ENCODE data around the gene FAM161B.
"Not testable (repeated sequence)": the region's sequence is repeated elsewhere in the genome, so short reads cannot be mapped to it uniquely, and the experiment has no call there.

Gene FAM161B

GRCh38 chr14:73949752-73950734 is at the start of gene FAM161B, which contains the start of gene COQ6:
Gene FAM161B (minus strand): TSS chr14:73950094. CDS start chr14:73950026, 68 bp downstream.
Gene COQ6 (plus strand): TSS chr14:73950302. CDS start chr14:73950333, 31 bp downstream.
- peak; percentile 92 for DNase-seq

GRCh38 chr14:73998726-73999125 is 48.8 kb upstream of the FAM161B start:
- no peak for DNase-seq

GRCh38 chr14:73997944-73998447 is 48.1 kb upstream of the FAM161B start:
- no peak for DNase-seq

- no peak for DNase-seq
Observed at GRCh38 chr14:73997108-73997943, 47.4 kb upstream of the FAM161B start.

GRCh38 chr14:73996731-73997107 is 46.8 kb upstream of the FAM161B start:
- DNase-seq, result no peak

- DNase-seq, result no peak
Observed at GRCh38 chr14:73995977-73996378, 46.1 kb upstream of the FAM161B start.

GRCh38 chr14:73994926-73995325 is 45.0 kb upstream of the FAM161B start:
- DNase-seq, result not testable (repeated sequence)

- no peak for DNase-seq
Observed at GRCh38 chr14:73991092-73991491, 41.2 kb upstream of the FAM161B start.

GRCh38 chr14:73988656-73989055 is 38.8 kb upstream of the FAM161B start:
- DNase-seq, result not testable (repeated sequence)

GRCh38 chr14:73988065-73988464 is 38.2 kb upstream of the FAM161B start:
- DNase-seq, result no peak

GRCh38 chr14:73977896-73978295 is 28.0 kb upstream of the FAM161B start:
- DNase-seq, result no peak

- no peak for DNase-seq
Observed at GRCh38 chr14:73976125-73976524, 26.2 kb upstream of the FAM161B start.

- DNase-seq, result no peak
Observed at GRCh38 chr14:73973497-73973896, 23.6 kb upstream of the FAM161B start.

GRCh38 chr14:73968885-73969284 is 19.0 kb upstream of the FAM161B start:
- DNase-seq, result no peak

- DNase-seq, result no peak
Observed at GRCh38 chr14:73965216-73965615, 15.3 kb upstream of the FAM161B start.

GRCh38 chr14:73961192-73961591 is 11.3 kb upstream of the FAM161B start:
- no peak for DNase-seq

GRCh38 chr14:73958591-73958990 is 8.7 kb upstream of the FAM161B start:
- DNase-seq, result no peak

GRCh38 chr14:73955674-73956073 is 5.8 kb upstream of the FAM161B start:
- no peak for DNase-seq

- DNase-seq, result no peak
Observed at GRCh38 chr14:73953731-73954130, 3.8 kb upstream of the FAM161B start.

- no peak for DNase-seq
Observed at GRCh38 chr14:73945159-73945670, 4.7 kb downstream of the FAM161B start.

GRCh38 chr14:73944432-73945158 is 5.3 kb downstream of the FAM161B start:
- DNase-seq, result no peak

GRCh38 chr14:73943083-73943482 is 6.8 kb downstream of the FAM161B start:
- peak; percentile 42 to 65 for DNase-seq

Data from bone marrow (tissue), 2 donors.